Right renal pelvis (tissue), 4 donors: ENCODE measurements around the gene ESRRA. TPM values are rescaled to one million over a fixed set of nuclear protein-coding genes. Genes with fewer than 3 reads are reported as not detected.

Experiments used
- DNase-seq, 4 donors: peaks; one replicate each; pipeline ENCODE4 v3.0.0-alpha.2; 2013; ENCODE audit warnings: low read depth in 4 of 4, low spot score in 3 of 4, missing footprints in 1 of 4
- polyA plus RNA-seq, 4 donors: library from polyadenylated mRNA; unstranded; fragments of 120-200 nt; gene quantifications; one replicate each; pipeline ENCODE4 v1.2.1, GENCODE V29; 2013; ENCODE audit not compliant: insufficient read length in 4 of 4

ESRRA gene
- polyA plus RNA-seq, 4 donors: 17.9 to 27.7 (median 18.5) TPM

- peak; percentile 98 to 99 (median 98) for DNase-seq
These were observed 35.6 kb upstream of the ESRRA start for GRCh38 chr11:64269540-64270220.

DNA sequence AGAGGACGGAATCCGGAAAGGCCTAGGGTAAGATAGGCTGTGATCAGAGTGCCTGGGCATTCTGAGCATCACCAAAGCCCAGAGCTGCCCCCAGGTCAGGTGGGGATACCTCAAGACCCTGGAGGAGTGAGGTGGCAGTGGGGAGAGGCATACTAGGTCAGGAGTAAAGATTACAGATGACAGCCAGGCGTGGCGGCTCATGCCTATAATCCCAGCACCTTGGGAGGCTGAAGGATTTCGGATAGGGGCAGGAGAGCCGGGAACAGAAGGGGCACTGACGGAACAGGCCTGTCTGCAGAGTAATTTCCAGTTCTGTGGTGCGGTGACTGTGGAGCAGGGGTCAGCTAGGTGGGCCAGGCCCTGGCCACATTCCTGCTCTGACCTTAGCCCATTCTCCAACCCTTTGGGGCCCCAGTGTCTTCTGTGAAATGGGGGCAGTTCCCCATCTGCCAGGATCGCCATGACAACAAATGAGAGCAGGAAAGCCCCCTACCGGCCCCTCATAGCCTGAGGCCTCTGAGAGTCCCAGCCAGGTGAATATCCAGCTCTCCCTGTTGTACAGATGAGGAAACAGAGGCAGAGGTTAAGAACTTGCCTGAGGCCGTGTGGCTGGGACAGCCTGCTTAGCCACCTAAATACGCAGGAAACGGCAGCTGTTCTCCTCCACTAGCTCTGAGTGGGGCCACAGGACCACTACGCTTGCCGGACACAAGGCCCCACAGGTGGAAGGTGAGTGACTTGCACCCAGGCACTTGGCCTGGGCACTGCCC, 30.1 kb upstream of the ESRRA start:
- DNase-seq: no peak

GRCh38 chr11:64275841-64276240, 29.5 kb upstream of the ESRRA start:
- DNase-seq: no peak

DNA sequence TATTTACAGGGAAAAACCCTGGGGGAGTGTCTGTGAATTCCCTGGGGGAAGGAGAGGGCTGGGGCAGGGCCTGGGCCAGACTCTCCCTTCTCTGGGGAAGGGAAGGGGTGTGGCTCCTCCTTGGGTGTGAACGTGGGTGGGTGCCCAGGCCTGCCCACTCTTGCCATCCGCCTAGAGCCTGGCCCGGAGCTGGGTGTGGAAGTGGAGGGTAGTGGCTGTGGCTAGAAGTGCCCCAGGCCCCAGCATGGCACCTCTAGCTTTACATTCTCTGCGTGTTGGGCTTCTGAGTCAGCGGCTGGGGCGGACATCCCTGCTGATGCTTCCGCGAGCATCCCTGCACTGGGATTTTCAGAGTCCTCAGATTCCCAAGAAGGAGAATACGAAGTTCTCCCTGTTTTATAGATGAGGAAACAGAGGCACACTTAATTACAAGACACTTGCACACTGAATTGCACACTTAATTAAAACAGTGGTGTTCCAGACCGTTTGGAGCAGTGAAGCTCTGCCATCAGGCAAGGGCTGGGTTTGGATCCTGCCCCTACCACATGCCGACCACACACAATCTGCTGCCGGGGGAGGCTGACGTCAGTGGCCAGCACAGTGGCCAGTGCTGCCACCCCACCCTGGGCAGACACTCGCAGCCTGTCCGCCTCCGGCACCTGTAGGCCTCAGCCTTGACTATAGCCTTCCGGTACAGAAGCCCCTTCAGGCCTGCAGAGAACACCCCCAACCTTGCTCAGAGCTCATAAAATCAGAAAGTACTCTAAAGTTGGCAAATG, 28.5 kb upstream of the ESRRA start:
- DNase-seq: no peak

- DNase-seq: no peak
These were observed 26.6 kb upstream of the ESRRA start for GRCh38 chr11:64278576-64279190.

GRCh38 chr11:64281957-64282770, 23.2 kb upstream of the ESRRA start:
- no peak for DNase-seq

DNA sequence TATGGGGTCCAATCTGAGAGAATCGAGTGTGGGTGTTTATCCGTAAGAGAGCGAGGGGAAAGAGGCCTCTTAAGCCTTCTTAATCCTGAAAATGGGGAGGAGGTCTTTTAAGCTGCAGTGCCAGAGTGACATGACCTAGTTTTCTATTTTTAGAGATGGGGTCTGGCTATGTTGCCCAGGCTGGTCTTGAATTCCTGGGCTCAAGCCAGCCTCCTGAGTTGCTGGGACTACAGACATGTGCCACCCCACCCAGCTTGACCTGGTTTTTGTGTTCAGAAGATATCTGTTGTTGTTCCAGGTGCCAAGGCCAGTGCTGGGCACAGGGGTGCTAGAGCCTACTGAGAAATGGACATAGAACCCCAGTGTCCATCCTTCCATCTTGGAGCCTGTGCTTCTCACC, 22.2 kb upstream of the ESRRA start:
- DNase-seq: no peak

- DNase-seq: peak in 3 of 4 donors; percentile 86 to 87 (median 87)
These were observed 21.0 kb upstream of the ESRRA start, which contains the start of gene BAD for GRCh38 chr11:64284048-64284961. Gene BAD, minus strand, starts transcription at chr11:64284665. Its CDS starts 297 bp downstream, at chr11:64284368.

DNA sequence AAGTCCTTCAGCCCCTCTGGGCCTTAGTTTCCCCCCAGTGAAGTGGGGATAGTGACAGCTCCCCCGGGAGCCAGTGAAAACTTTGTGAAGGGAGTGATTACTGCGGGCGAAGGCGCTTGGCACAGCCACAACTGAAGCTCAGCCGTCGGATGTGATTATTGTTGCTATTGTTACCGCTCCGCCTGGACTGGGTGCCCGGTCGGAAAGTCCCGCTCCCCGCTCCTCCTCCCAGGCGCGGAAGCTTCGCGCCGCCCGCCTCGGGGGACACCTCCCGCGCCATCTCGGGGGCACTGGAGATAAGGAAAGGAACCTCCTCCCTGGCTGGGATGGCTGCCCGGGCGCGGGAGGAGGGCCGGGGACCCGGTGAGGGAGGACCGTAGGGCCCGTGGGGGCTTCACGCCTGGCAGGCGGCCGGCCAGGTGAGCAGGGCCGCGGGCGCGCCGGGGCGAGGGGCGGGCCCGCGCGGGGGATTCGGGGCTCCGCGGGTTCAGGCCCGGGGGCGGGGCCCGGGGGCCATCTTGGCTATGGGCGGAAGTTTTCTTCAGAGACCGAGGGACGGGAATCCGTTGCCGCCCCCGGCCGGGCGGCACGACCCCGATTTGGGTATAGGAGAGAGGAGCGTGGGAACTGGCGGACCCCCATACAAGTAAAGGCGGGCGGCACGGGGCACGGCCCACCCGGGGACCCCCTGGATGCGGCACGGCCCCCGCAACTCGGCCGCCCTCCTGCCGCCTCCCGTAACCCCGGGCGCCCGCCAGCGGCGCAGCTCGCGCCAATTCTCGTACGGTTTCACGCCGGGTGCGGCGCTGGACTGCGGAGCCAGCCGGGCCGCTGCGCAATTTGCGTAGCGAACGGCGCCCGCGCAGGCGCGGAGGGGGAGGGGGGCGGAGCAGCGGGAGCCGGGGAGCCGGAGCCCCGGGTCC, 20.1 kb upstream of the ESRRA start, which contains the start of gene GPR137:
TSS of gene GPR137 (plus strand) at position 887 of the 923 bp plus-strand sequence. CDS start 677 bp downstream, outside the sequence.
- peak in 3 of 4 donors; percentile 74 to 87 (median 77) for DNase-seq

DNA sequence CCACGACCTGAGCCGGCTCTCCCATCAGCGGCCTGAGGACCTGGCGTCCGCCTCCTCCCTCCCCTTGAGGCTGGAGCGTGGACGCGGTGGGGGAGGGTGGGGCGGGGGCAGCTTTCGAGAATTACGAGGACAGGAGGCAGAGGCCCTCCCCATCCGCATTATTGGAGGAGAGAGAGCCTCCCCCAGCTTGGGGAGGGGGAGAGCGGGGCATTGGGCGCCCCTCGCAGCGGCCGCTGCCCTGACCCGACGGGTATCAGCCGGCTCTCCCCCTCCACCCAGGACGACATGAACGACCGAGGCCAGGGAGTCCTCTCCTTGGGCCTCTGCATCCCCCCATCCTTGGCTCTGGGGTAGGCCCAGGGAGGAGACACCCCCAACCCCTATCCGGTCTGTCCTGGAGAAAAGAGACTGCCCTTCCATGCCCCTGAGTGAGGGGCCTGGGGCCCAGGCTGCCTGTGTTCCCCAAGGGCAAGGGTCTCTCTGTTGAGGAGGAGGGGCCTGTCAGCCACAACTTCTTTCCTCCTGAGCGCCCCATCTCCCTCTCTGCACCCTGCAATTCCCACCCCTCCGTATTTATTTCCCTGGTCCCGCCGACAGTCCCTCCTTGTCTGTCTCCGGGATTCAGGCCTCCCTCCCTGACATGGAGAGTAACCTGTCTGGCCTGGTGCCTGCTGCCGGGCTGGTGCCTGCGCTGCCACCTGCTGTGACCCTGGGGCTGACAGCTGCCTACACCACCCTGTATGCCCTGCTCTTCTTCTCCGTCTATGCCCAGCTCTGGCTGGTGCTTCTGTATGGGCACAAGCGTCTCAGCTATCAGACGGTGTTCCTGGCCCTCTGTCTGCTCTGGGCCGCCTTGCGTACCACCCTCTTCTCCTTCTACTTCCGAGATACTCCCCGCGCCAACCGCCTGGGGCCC, 19.2 kb upstream of the ESRRA start:
- DNase-seq: no peak

DNA sequence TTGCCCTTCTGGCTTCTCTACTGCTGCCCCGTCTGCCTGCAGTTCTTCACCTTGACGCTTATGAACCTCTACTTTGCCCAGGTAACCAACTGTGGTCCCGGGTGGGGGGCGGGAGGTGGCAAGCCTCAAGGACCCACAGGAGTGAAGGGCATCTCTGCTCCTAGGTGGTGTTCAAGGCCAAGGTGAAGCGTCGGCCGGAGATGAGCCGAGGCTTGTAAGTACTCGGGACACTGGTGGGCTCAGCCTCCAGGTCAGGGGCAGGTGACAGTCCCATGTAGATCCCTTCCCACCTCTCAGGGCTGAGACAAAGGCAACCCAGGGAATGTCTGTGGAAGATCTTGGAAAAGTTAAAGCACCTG, 18.5 kb upstream of the ESRRA start:
- no peak for DNase-seq

- no peak for DNase-seq
These were observed 17.5 kb upstream of the ESRRA start for GRCh38 chr11:64287676-64288352.

- DNase-seq: no peak
These were observed 17.0 kb upstream of the ESRRA start for GRCh38 chr11:64288353-64288750.

DNA sequence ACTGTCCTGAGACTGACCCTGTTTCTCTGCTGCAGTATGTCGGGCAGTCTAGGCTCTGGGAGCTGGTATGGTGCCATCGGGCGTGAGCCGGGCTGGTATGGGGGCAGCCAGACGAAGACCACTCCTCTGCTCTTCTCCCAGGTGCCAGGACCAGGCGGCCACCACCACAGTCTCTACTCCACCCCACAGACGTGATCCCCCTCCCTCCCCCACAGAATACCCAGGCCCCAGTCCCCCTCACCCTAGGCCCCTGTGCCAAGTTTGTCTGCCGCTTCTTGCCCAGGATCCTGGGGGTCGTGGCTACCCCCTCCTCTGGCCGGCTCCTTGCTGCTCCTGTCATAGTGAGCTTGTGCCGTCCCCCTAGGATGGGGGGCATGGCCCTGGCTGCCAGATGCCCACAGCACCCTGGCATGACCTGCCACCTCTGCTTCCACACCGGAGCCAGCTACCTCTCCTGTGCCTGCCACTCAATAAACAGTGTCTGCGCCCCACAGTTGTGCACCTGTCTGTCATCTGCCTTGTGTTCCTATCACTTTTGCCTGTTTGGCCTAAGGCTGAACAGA, 16.2 kb upstream of the ESRRA start:
- DNase-seq: no peak

GRCh38 chr11:64290352-64291261, 14.7 kb upstream of the ESRRA start:
- no peak for DNase-seq
